H1 (cell line): ENCODE measurements around the gene MIGA1. TPM values are rescaled to one million over a fixed set of nuclear protein-coding genes. Genes with fewer than 3 reads are reported as not detected.

Experiments used
- CTCF ChIA-PET: fragments of 300-600 bp; sonication (Branson Sonifier 250); formaldehyde crosslinking; loops from one replicate; lab custom pipeline; 2021; ENCODE audit not compliant: partially characterized antibody; lab: Charles Lee
- POLR2A ChIA-PET: fragments of 300-600 bp; sonication (Branson Sonifier 250); formaldehyde crosslinking; loops from one replicate; lab custom pipeline; 2021; ENCODE audit warnings: inconsistent platforms; ENCODE audit not compliant: partially characterized antibody; lab: Charles Lee
- DNase-seq, 2 experiments: peaks; one replicate each; pipeline versions ENCODE4 v3.0.0 to v3.0.0-alpha.2; 2010 to 2022; ENCODE audit warnings: low spot score in 2 of 2, low read depth in 1 of 2, mixed read lengths in 1 of 2
- FAIRE-seq: peaks from 2 replicates; lab custom pipeline; 2011; peaks lifted over from hg19 to GRCh38; lab: Jason Lieb, UNC
- H2AFZ ChIP-seq: 2 replicates; pipeline ENCODE4 v1.8.1; 2012; ENCODE audit warnings: low read length, inconsistent platforms
- H2AK5ac ChIP-seq: 2 replicates; pipeline ENCODE4 v1.6.1; 2013; ENCODE audit warnings: low read depth, low read length
- H2BK120ac ChIP-seq: replicated peaks from 2 replicates; pipeline ENCODE3; 2013; ENCODE audit warnings: low read depth, low read length, inconsistent platforms
- H2BK12ac ChIP-seq: 2 replicates; pipeline ENCODE4 v1.6.1; 2013; ENCODE audit warnings: low read depth, low read length
- H2BK15ac ChIP-seq: 2 replicates; pipeline ENCODE4 v1.6.1; 2013; ENCODE audit warnings: low read length
- H2BK20ac ChIP-seq: 2 replicates; pipeline ENCODE4 v1.6.1; 2013; ENCODE audit warnings: low read length
- H2BK5ac ChIP-seq: 2 replicates; pipeline ENCODE4 v1.6.1; 2013; ENCODE audit warnings: low read depth, low read length
- H3K14ac ChIP-seq: 2 replicates; pipeline ENCODE4 v1.6.1; 2013; ENCODE audit warnings: inconsistent platforms; ENCODE audit not compliant: insufficient read length
- H3K18ac ChIP-seq: 2 replicates; pipeline ENCODE4 v1.6.1; 2013; ENCODE audit warnings: low read length; ENCODE audit errors: extremely low read depth
- H3K23ac ChIP-seq: 2 replicates; pipeline ENCODE4 v1.6.1; 2013; ENCODE audit warnings: inconsistent platforms; ENCODE audit not compliant: insufficient read length
- H3K23me2 ChIP-seq: 2 replicates; pipeline ENCODE4 v1.6.1; 2013; ENCODE audit warnings: low read depth, low read length
- H3K27ac ChIP-seq: 2 replicates; pipeline ENCODE4 v1.6.1; 2011; ENCODE audit warnings: low read depth, low read length, inconsistent platforms
- H3K27me3 ChIP-seq, 4 experiments: replicated peaks in 1 of 4; 1 replicate in 1 of 4; 2 replicates in 3 of 4; pipeline versions ENCODE4 v1.6.1 to v1.8.1; 2011 to 2013; ENCODE audit warnings: low read length in 3 of 4, mild to moderate bottlenecking in 3 of 4, inconsistent platforms in 2 of 4, mixed read lengths in 2 of 4, moderate library complexity in 1 of 4; ENCODE audit not compliant: control insufficient read depth in 3 of 4, insufficient read depth in 3 of 4; ENCODE audit errors: extremely low read depth in 1 of 4
- H3K36me3 ChIP-seq, 4 experiments: 2 replicates each; pipeline versions ENCODE4 v1.6.1 to v1.8.1; 2011 to 2013; ENCODE audit warnings: mild to moderate bottlenecking in 4 of 4, low read length in 3 of 4, moderate library complexity in 2 of 4, control low read depth in 1 of 4, inconsistent platforms in 1 of 4; ENCODE audit not compliant: insufficient read depth in 4 of 4, control insufficient read depth in 2 of 4
- H3K4ac ChIP-seq: replicated peaks from 2 replicates; pipeline ENCODE3; 2013; ENCODE audit warnings: low read length, low read depth, mixed read lengths, inconsistent platforms; ENCODE audit not compliant: insufficient read length
- H3K4me1 ChIP-seq, 4 experiments: replicated peaks in 1 of 4; 1 replicate in 1 of 4; 2 replicates in 3 of 4; pipeline versions ENCODE4 v1.6.1 to v1.8.1; 2011 to 2013; ENCODE audit warnings: low read length in 3 of 4, inconsistent platforms in 2 of 4, mixed read lengths in 1 of 4; ENCODE audit not compliant: insufficient read depth in 4 of 4, control insufficient read depth in 3 of 4
- H3K4me2 ChIP-seq, 2 experiments: 2 replicates each; pipeline versions ENCODE4 v1.6.1 to v1.8.1; 2011 to 2013; ENCODE audit warnings: low read depth in 2 of 2, low read length in 2 of 2, control low read depth in 1 of 2, inconsistent platforms in 1 of 2, mild to moderate bottlenecking in 1 of 2; ENCODE audit not compliant: insufficient read depth in 1 of 2
- H3K4me3 ChIP-seq, 4 experiments: fragments of 200-600, 300-600 bp in 1 of 4; sonication (generic), shearing (Covaris generic), sonication (Bioruptor Twin) in 1 of 4; 2 replicates each; pipeline versions ENCODE4 v1.5.1 to v1.8.1; 2011 to 2016; ENCODE audit warnings: low read length in 4 of 4, low read depth in 3 of 4, control low read depth in 2 of 4, inconsistent platforms in 2 of 4, mild to moderate bottlenecking in 2 of 4, mixed read lengths in 1 of 4, moderate library complexity in 1 of 4; ENCODE audit not compliant: insufficient read depth in 2 of 4; ENCODE audit errors: extremely low read depth in 1 of 4
- H3K56ac ChIP-seq: replicated peaks from 2 replicates; pipeline ENCODE3; 2013; ENCODE audit warnings: low read depth, mild to moderate bottlenecking, mixed read lengths, low read length, inconsistent platforms; ENCODE audit not compliant: insufficient read length
- H3K79me1 ChIP-seq: 2 replicates; pipeline ENCODE4 v1.6.1; 2013; ENCODE audit warnings: low read depth, low read length, control low read depth
- H3K79me2 ChIP-seq, 2 experiments: 2 replicates each; pipeline versions ENCODE4 v1.6.1 to v1.8.1; 2012 to 2013; ENCODE audit warnings: low read length in 2 of 2, mild to moderate bottlenecking in 2 of 2, inconsistent platforms in 1 of 2; ENCODE audit not compliant: insufficient read depth in 2 of 2, control insufficient read depth in 1 of 2
- H3K9ac ChIP-seq, 4 experiments: replicated peaks in 1 of 4; 1 replicate in 1 of 4; 2 replicates in 3 of 4; pipeline versions ENCODE4 v1.6.1 to v1.8.1; 2011 to 2013; ENCODE audit warnings: low read depth in 3 of 4, low read length in 3 of 4, control low read depth in 2 of 4, mild to moderate bottlenecking in 2 of 4, moderate library complexity in 2 of 4, inconsistent platforms in 1 of 4; ENCODE audit errors: extremely low read depth in 1 of 4
- H3K9me3 ChIP-seq, 2 experiments: 2 replicates each; pipeline versions ENCODE4 v1.6.1 to v1.8.1; 2012 to 2013; ENCODE audit warnings: mild to moderate bottlenecking in 2 of 2, moderate library complexity in 2 of 2, control low read depth in 1 of 2, inconsistent platforms in 1 of 2, low read depth in 1 of 2, low read length in 1 of 2, mixed read lengths in 1 of 2; ENCODE audit not compliant: insufficient read depth in 2 of 2
- H4K20me1 ChIP-seq, 2 experiments: replicated peaks in 1 of 2; 2 replicates each; pipeline versions ENCODE3 to v1.8.1; 2011 to 2013; ENCODE audit warnings: inconsistent platforms in 2 of 2, low read length in 2 of 2, mild to moderate bottlenecking in 1 of 2; ENCODE audit not compliant: insufficient read depth in 2 of 2, control insufficient read depth in 1 of 2
- H4K5ac ChIP-seq: 2 replicates; pipeline ENCODE4 v1.6.1; 2013; ENCODE audit warnings: low read length, low read depth, mixed read lengths, inconsistent platforms; ENCODE audit not compliant: insufficient read length
- H4K8ac ChIP-seq: 2 replicates; pipeline ENCODE4 v1.8.0; 2013; ENCODE audit warnings: mild to moderate bottlenecking, moderate library complexity, low read length, inconsistent platforms; ENCODE audit not compliant: insufficient read depth; ENCODE audit errors: extremely low read depth
- H4K91ac ChIP-seq: replicated peaks from 2 replicates; pipeline ENCODE3; 2013; ENCODE audit warnings: low read length, mixed read lengths, inconsistent platforms; ENCODE audit not compliant: insufficient read length
- CBX8 ChIP-seq: fragments of 300-800, 300-1000 bp; sonication (generic); IDR thresholded peaks from 2 replicates; pipeline ENCODE4 v1.7.1; 2016; ENCODE audit warnings: low read depth, low read length, borderline replicate concordance
- SIRT6 ChIP-seq: IDR thresholded peaks from one replicate; pipeline ENCODE4 v1.7.1; 2012; ENCODE audit warnings: low read length, inconsistent platforms
- SP4 ChIP-seq: IDR thresholded peaks from 2 replicates; pipeline ENCODE4 v1.6.1; 2012; ENCODE audit warnings: low read length, inconsistent platforms
- polyA plus RNA-seq, 7 experiments: library from polyadenylated mRNA; depleted of rRNA in 3 of 7; stranded (reverse) in 5 of 7; unstranded in 2 of 7; fragments of >200 nt in 5 of 7; fragments of 200-250 nt in 2 of 7; gene quantifications; 1 replicate in 5 of 7; 2 replicates in 1 of 7; 4 replicates in 1 of 7; pipeline versions ENCODE4 v1.2.1 to v1.2.3, GENCODE V29; 2011 to 2013; ENCODE audit warnings: missing spikeins in 2 of 7, mixed read lengths in 2 of 7
- total RNA-seq: library from RNA; stranded (reverse); fragmentation: NEBNext Ultra II Directional; extraction: Animal tissue kit (Norgen Biotek cat#: 25700); gene quantifications from 2 replicates; pipeline ENCODE4 v1.2.1, GENCODE V29; 2021

Gene MIGA1
- total and polyA plus RNA-seq, 2 of the 8 experiments (the other 6 are each of a cell fraction or from before 2014, with no cell fraction given) = 0.95 to 7.0 TPM

DNA sequence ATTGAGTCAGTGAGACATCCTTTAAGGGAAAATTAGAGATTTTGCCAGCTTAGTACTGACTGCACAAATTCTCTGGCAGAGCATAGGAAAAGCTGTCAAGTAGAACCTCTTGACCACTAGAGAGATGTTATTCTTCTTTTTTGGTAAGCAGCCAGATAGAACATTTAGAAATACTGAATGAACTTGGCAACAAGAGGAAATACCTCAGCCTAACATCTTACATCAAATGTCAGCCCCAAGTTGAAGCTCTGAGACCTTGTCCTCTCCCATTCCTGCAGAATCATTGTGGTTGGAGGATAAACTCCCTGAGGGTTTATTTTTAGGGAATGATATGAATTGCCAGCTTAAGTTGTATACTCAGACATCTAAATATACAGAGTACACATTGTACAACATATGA lies 53.5 kb downstream of the MIGA1 start:
- H2BK5ac ChIP-seq = no peak overlapping the region
- no peak for TF ChIP-seq SIRT6
- no peak for TF ChIP-seq SP4
- TF ChIP-seq CBX8 = no peak
- TF ChIP-seq, all 59 proteins: peak for 0
- no peak overlapping the region for H3K4ac ChIP-seq
- no peak overlapping the region for H2AFZ ChIP-seq
- H3K56ac ChIP-seq = no peak overlapping the region
- no peaks in the 10 kb centered on the region for H3K4me1 ChIP-seq
- H3K4me2 ChIP-seq = no peak overlapping the region
- POLR2A ChIA-PET = interaction anchor here (1.0 kb wide), 1 partner anchor 55 kb away, joined by 3 read pairs; the partner anchor contains the start of gene NEXN
- H4K8ac ChIP-seq = no peak overlapping the region
- H3K36me3 ChIP-seq = no peaks in the 10 kb centered on the region
- no peaks in the 10 kb centered on the region for H3K9me3 ChIP-seq
- no peaks in the 10 kb centered on the region for H3K79me1 ChIP-seq
- H3K14ac ChIP-seq = no peak overlapping the region
- no peak overlapping the region for H2BK15ac ChIP-seq
- DNase-seq (no peak), FAIRE-seq (no peak)
- CTCF ChIA-PET = interaction anchor here (1.3 kb wide), 1 partner anchor 9 kb away, joined by 4 read pairs; no protein-coding TSS in a partner anchor
- H3K18ac ChIP-seq = no peak overlapping the region
- no peaks in the 10 kb centered on the region for H3K27me3 ChIP-seq
- no peak overlapping the region for H3K9ac ChIP-seq
- H3K4me3 ChIP-seq = no peak overlapping the region
- no peak overlapping the region for H2BK120ac ChIP-seq
- no peak overlapping the region for H4K5ac ChIP-seq
- H3K27ac ChIP-seq = no peak overlapping the region
- no peak overlapping the region for H2BK12ac ChIP-seq
- no peak overlapping the region for H3K23ac ChIP-seq
- H4K91ac ChIP-seq = no peak overlapping the region
- no peaks in the 10 kb centered on the region for H3K79me2 ChIP-seq
- no peaks in the 10 kb centered on the region for H4K20me1 ChIP-seq
- H2AK5ac ChIP-seq = no peak overlapping the region
- H3K23me2 ChIP-seq = no peaks in the 10 kb centered on the region
- H2BK20ac ChIP-seq = no peak overlapping the region
